HG03159 (cell line): ENCODE results near the gene NR2F1.
"Not testable (repeated sequence)": the region's sequence is repeated elsewhere in the genome, so short reads cannot be mapped to it uniquely, and the experiment has no call there.

Experiments
- ATAC-seq: cut with Tn5 transposase; IDR thresholded peaks from one replicate; pipeline ENCODE4 v1.9.1; 2021; ENCODE audit warnings: mild to moderate bottlenecking, moderate library complexity; ENCODE audit not compliant: unreplicated experiment

The NR2F1 gene

GRCh38 chr5:93582677-93583438 lies at the start of gene NR2F1:
TSS of gene NR2F1 (plus strand) at chr5:93583222. CDS start at chr5:93585024, 1,802 bp downstream.
- no peak for ATAC-seq

- ATAC-seq = no peak
Observed at GRCh38 chr5:93545872-93546271, 37.1 kb upstream of the NR2F1 start.

- not testable (repeated sequence) for ATAC-seq
Observed at GRCh38 chr5:93549594-93549993, 33.4 kb upstream of the NR2F1 start.

- ATAC-seq = no peak
Observed at GRCh38 chr5:93557021-93557604, 25.9 kb upstream of the NR2F1 start.

- ATAC-seq = no peak
Observed at GRCh38 chr5:93566091-93566490, 16.9 kb upstream of the NR2F1 start.

- no peak for ATAC-seq
Observed at GRCh38 chr5:93567424-93567823, 15.6 kb upstream of the NR2F1 start.

GRCh38 chr5:93569300-93570160 lies 13.5 kb upstream of the NR2F1 start:
- ATAC-seq = no peak

- ATAC-seq = peak; percentile 47
Observed at GRCh38 chr5:93570294-93571113, 12.5 kb upstream of the NR2F1 start.

GRCh38 chr5:93571114-93571949 lies 11.7 kb upstream of the NR2F1 start:
- no peak for ATAC-seq

- no peak for ATAC-seq
Observed at GRCh38 chr5:93572101-93572607, 10.9 kb upstream of the NR2F1 start.

- no peak for ATAC-seq
Observed at GRCh38 chr5:93572608-93573353, 10.2 kb upstream of the NR2F1 start.

GRCh38 chr5:93573354-93574351 lies 9.4 kb upstream of the NR2F1 start:
- ATAC-seq = no peak

- no peak for ATAC-seq
Observed at GRCh38 chr5:93574491-93575305, 8.3 kb upstream of the NR2F1 start.

GRCh38 chr5:93575461-93576414 lies 7.3 kb upstream of the NR2F1 start:
- ATAC-seq = no peak

- ATAC-seq = no peak
Observed at GRCh38 chr5:93576994-93577853, 5.8 kb upstream of the NR2F1 start.
